ENCODE data around the gene SIPA1L2.

SIPA1L2 gene

GRCh38 chr1:232650418-232650817, 20.5 kb upstream of the SIPA1L2 start:
- DNase-seq (ENCODE audit: extremely low read depth in 1 of 2, low read depth in 1 of 2) = no peak

DNA sequence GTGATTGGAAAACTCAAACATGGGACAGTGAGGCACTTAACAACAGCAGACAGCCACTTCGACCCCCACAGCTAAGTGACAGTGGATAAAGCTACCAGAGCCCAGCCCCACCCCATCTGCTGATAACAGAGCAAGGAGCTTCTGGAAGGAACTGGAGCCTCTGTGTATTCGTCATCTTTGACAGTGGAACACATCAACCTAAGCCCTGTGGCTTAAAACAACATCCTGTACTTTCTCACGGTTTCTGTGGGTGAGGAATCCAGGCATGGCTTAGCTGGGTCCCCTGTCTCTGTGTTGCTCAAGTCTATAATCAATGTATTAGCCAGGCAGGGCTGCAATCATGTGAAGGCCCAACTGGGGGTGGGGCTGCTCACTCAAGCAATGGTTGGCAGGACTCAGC, 18.4 kb upstream of the SIPA1L2 start:
- no peak for DNase-seq (ENCODE audit: extremely low read depth in 1 of 2, low read depth in 1 of 2)

- no peak for DNase-seq (ENCODE audit: extremely low read depth in 1 of 2, low read depth in 1 of 2)
Measured at GRCh38 chr1:232644209-232644608, 14.3 kb upstream of the SIPA1L2 start.

DNA sequence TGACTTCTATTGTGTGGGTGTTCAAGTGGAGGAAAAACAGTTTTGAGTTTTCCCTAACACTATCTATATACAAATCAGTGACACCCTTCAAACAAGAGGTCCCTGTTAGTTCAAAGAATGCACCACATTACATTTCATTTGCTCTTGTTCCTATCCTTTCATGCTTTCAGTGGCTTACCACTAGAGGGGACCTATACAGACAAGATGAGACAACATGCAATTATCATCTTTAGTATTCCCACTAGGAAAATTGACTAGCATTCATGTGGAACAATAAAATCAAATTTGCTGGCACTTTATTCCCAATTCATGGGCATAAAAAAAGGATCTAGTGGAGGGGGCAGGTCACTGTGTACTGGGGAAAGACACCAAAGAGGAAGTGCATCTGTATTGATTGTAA, 13.3 kb upstream of the SIPA1L2 start:
- no peak for DNase-seq (ENCODE audit: extremely low read depth in 1 of 2, low read depth in 1 of 2)

DNA sequence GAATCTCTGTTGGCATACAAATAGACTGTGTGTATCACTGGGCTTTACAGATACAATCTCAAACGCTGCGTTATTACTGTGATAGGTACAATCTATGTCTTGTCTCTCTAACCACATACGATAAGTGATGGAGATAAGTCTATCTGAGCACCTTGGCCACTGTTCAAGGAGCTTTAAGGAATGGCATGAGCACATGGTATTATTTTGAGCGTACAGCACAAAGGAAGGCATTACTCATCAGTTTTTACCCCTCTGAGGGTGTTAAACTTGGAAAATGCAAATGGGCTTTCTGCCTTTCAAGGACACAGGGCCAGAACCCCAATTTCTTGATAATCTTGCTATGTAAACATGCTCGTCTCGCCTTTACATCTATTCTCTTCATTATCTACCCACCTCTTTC, 11.6 kb upstream of the SIPA1L2 start:
- no peak for DNase-seq (ENCODE audit: extremely low read depth in 1 of 2, low read depth in 1 of 2)

DNA sequence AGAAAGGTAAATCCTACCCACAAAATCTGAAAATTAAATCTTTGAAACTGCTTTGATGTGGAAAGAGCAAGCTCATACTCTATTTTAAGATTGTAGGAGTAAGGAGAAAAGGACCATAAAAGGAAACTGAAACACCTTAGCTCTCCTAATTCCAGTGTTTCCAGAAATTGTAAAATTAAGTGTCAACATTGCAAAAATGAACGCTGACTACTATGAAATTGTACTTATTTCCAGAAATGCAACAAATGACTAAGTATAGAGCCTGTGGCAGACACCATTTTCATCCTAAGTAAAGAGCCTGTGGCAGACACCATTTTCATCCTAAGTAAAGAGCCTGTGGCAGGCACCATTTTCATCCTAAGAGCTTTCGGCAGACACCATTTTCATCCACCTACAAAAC, 6.9 kb upstream of the SIPA1L2 start:
- no peak for DNase-seq (ENCODE audit: extremely low read depth in 1 of 2, low read depth in 1 of 2)

- no peak for DNase-seq (ENCODE audit: extremely low read depth in 1 of 2, low read depth in 1 of 2)
Measured at GRCh38 chr1:232635778-232636356, 5.9 kb upstream of the SIPA1L2 start.

GRCh38 chr1:232635279-232635678, 5.3 kb upstream of the SIPA1L2 start:
- DNase-seq (ENCODE audit: extremely low read depth in 1 of 2, low read depth in 1 of 2) = no peak

DNA sequence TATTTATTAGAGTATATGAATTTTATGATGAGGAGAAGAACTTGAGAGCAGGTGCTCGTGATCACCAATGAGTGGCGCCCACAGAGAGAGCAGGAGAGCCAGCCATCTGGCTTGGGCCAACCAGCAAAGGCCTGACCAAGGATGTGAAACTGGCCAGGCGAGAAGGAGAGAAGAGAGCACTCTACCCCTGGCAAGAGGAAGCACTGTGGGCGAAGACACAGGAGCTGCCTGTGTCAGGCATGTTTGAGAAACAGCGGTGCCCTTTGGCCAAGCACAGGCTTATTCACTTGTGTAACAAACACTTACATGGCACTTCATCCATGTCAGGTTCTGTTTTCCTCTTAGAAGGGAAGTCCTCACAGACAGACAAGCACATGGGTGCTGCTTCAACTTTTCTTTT, 4.2 kb upstream of the SIPA1L2 start:
- DNase-seq (ENCODE audit: extremely low read depth in 1 of 2, low read depth in 1 of 2) = no peak

- DNase-seq (ENCODE audit: extremely low read depth in 1 of 2, low read depth in 1 of 2) = no peak
Measured at GRCh38 chr1:232630894-232631195, 912 bp upstream of the SIPA1L2 start.

GRCh38 chr1:232629250-232630046, 485 bp downstream of the SIPA1L2 start:
- no peak for DNase-seq (ENCODE audit: extremely low read depth in 1 of 2, low read depth in 1 of 2)

GRCh38 chr1:232628335-232629249, 1.3 kb downstream of the SIPA1L2 start:
- DNase-seq (ENCODE audit: extremely low read depth in 1 of 2, low read depth in 1 of 2) = no peak

DNA sequence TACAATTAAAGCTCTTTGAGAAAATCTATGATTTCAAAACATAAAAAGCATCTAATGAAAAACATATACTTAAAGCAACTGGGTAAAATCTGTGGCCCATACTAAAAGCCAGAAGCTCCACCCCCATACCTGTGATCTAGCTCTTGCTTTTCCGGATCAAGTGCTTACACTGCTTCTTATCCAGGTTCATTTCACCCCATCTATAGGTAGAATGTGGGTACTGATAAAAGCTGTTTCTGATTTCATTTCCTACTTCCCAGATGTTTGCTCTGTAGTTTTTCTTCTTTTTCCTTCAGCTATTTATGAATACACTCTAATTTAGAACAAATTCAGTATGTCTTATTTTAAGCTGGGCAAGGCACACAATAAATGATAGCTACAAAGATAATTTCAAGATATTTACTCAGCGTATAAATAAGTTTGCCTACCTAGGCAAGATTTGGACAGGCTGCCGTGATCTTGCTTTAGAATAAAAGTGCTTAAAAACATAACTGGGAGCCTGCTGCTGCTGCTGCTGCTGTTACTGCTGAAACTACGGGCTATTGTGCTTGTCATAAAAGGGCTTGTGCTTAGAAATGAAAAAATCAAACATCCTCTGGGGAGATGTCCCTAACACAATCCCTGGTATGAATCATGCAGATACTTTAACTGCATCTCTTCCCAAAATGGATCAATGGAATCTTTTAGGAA, 2.1 kb downstream of the SIPA1L2 start:
- DNase-seq (ENCODE audit: extremely low read depth in 1 of 2, low read depth in 1 of 2) = no peak

GRCh38 chr1:232627171-232627570, 2.8 kb downstream of the SIPA1L2 start:
- no peak for DNase-seq (ENCODE audit: extremely low read depth in 1 of 2, low read depth in 1 of 2)

GRCh38 chr1:232626452-232626851, 3.5 kb downstream of the SIPA1L2 start:
- no peak for DNase-seq (ENCODE audit: extremely low read depth in 1 of 2, low read depth in 1 of 2)

DNA sequence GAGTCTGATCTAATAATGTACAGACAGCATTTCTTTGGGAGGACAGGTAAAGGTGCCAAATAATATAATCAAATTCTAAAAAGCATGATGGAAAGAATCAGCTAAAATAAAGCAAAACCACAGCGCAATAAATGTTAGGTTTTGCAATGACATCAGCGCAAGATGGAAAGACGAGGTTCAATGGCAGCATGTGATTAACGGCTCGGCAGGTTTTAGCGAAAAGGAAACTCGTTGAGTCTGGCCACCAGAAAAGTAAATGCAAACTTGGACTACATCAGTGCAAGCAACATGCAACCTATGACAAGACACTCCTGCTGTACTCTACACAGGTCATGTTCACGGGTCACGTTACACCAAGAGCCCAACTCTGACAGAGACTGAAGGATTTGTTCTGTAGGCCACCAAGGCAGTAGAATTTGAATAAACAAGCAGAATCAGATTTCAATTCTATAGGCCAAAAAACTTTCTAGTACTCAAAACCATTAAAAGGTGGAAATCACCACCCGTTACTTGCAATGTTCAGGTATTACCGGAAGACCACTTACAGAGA, 4.5 kb downstream of the SIPA1L2 start:
- no peak for DNase-seq (ENCODE audit: extremely low read depth in 1 of 2, low read depth in 1 of 2)

DNA sequence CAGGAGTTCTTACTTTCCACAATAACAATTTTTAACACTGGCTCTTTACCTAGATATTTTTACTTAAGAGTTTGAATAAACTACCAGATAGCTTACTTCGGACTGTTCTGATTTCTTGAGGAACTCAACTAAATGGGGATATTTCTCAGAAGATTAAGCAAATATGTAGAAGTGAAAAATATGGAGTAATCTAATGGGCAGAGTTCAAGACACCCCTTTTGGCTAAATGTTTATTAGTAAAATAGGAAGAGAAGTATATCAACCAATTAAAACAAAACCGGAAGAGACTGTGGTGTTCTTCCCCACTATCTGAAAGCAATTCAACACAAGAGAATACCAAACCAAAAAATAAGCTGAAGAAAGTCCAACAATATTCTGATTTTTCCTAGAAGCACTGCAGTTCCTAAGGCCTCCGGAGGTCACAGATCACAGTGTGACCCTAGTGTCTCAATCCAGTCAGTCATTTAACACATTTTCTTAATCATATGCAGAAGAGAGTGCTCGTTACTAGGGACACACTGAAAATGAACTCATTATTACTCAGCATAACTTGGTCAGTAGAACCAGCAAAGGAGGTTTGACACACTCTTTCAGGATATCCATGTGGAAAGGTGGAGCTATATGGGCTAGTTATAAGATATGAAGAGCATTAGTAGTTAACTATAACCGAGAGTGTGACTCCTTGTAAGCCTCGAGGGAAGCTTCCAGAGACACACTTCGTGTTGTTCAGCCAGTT, 5.2 kb downstream of the SIPA1L2 start:
- DNase-seq (ENCODE audit: extremely low read depth in 1 of 2, low read depth in 1 of 2) = no peak

GRCh38 chr1:232622981-232623380, 7.0 kb downstream of the SIPA1L2 start:
- DNase-seq (ENCODE audit: extremely low read depth in 1 of 2, low read depth in 1 of 2) = no peak

- DNase-seq (ENCODE audit: extremely low read depth in 1 of 2, low read depth in 1 of 2) = no peak
Measured at GRCh38 chr1:232622378-232622777, 7.6 kb downstream of the SIPA1L2 start.

DNA sequence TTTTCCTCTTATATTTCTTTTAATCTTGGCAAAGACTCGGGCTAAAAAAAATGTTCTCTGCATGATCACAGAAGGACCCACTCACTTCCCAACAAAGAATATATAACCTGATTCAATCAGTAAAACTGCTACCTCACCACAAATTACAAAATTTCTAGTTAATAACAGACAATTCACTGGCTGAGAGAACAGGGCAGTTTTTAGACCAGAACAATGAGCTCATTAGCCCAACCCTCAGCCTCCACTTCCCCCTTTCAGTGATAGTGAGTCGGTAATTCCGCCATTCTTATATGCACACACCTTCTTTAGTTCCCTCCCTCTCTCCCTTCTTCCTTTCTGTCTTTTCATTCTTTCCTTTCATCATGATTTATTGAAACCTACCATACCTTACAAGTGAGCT, 8.9 kb downstream of the SIPA1L2 start:
- no peak for DNase-seq (ENCODE audit: extremely low read depth in 1 of 2, low read depth in 1 of 2)
